GM23338 (cell line): ENCODE data around the gene PTPN20. TPM values are rescaled to one million over a fixed set of nuclear protein-coding genes. Genes with fewer than 3 reads are reported as not detected.

Experiments
- ATAC-seq: fragments of 200-7000 bp; cut with Tn5 transposase; 3 replicates; pipeline ENCODE4 v1.9.1; 2020
- DNase-seq: peaks from one replicate; pipeline ENCODE4 v3.0.0-alpha.2; 2015; ENCODE audit warnings: low spot score
- H2AFZ ChIP-seq: fragments of 200-600 bp; sonication (generic); 2 replicates; pipeline ENCODE4 v1.8.0; 2016; ENCODE audit warnings: antibody characterized with exemption, mild to moderate bottlenecking, moderate library complexity
- H3F3A ChIP-seq: fragments of 200-600 bp; sonication (generic); replicated peaks from 2 replicates; pipeline ENCODE4 v1.8.0; 2017; ENCODE audit warnings: antibody characterized with exemption, mixed run types, low read depth
- H3K27ac ChIP-seq: fragments of 200-600 bp; sonication (generic); 2 replicates; pipeline ENCODE4 v1.6.1; 2016; ENCODE audit warnings: low read depth
- H3K27me3 ChIP-seq: fragments of 200-600 bp; sonication (generic); 2 replicates; pipeline ENCODE4 v1.8.0; 2016; ENCODE audit warnings: mild to moderate bottlenecking, mixed run types, moderate library complexity; ENCODE audit not compliant: insufficient read depth
- H3K36me3 ChIP-seq: fragments of 200-600 bp; sonication (generic); 2 replicates; pipeline ENCODE4 v1.8.0; 2016; ENCODE audit warnings: mild to moderate bottlenecking; ENCODE audit not compliant: insufficient read depth
- H3K4me1 ChIP-seq: fragments of 200-600 bp; sonication (generic); 2 replicates; pipeline ENCODE4 v1.8.0; 2016; ENCODE audit warnings: mild to moderate bottlenecking, moderate library complexity; ENCODE audit not compliant: insufficient read depth
- H3K4me2 ChIP-seq: fragments of 200-600 bp; sonication (generic); 2 replicates; pipeline ENCODE4 v1.7.1; 2017; ENCODE audit warnings: mixed run types
- H3K4me3 ChIP-seq: fragments of 200-600 bp; sonication (generic); 2 replicates; pipeline ENCODE4 v1.6.1; 2016; ENCODE audit warnings: mixed run types
- H3K79me2 ChIP-seq: fragments of 200-600 bp; sonication (generic); replicated peaks from 2 replicates; pipeline ENCODE4 v1.8.0; 2017; ENCODE audit warnings: mild to moderate bottlenecking; ENCODE audit not compliant: insufficient read depth
- H3K9me2 ChIP-seq: fragments of 200-600 bp; sonication (generic); 2 replicates; pipeline ENCODE4 v1.8.0; 2017; ENCODE audit not compliant: insufficient read depth
- H4K20me1 ChIP-seq: fragments of 200-600 bp; sonication (generic); replicated peaks from 2 replicates; pipeline ENCODE4 v1.8.0; 2017; ENCODE audit warnings: mild to moderate bottlenecking; ENCODE audit not compliant: insufficient read depth
- H3K27ac Mint-ChIP-seq: 2 replicates; pipeline ENCODE4 v1.8.0; 2020; ENCODE audit warnings: inconsistent platforms, mild to moderate bottlenecking, moderate library complexity, mixed read lengths
- H3K27me3 Mint-ChIP-seq: 3 replicates; pipeline ENCODE4 v1.8.0; 2022; ENCODE audit warnings: low read depth, mild to moderate bottlenecking, moderate library complexity, mixed read lengths, inconsistent platforms; ENCODE audit not compliant: insufficient read depth, poor library complexity
- H3K36me3 Mint-ChIP-seq: 3 replicates; pipeline ENCODE4 v1.8.0; 2021; ENCODE audit warnings: low read depth, mild to moderate bottlenecking, inconsistent platforms, moderate library complexity, mixed read lengths
- H3K4me1 Mint-ChIP-seq: 3 replicates; pipeline ENCODE4 v1.8.0; 2020; ENCODE audit warnings: mild to moderate bottlenecking, inconsistent platforms, mixed read lengths
- H3K4me3 Mint-ChIP-seq: 3 replicates; pipeline ENCODE4 v1.8.0; 2021; ENCODE audit warnings: moderate library complexity, mild to moderate bottlenecking, inconsistent platforms, mixed read lengths
- H3K9me3 Mint-ChIP-seq: 3 replicates; pipeline ENCODE4 v1.8.0; 2020; ENCODE audit warnings: moderate library complexity, mild to moderate bottlenecking, inconsistent platforms, mixed read lengths
- CREB1 ChIP-seq: fragments of 250-450 bp; sonication (Bioruptor Pico); IDR thresholded peaks from 2 replicates; pipeline ENCODE4 v1.5.0; 2020; ENCODE audit warnings: low read depth, mild to moderate bottlenecking, moderate library complexity
- CTCF ChIP-seq, 2 experiments: fragments of 200-600 bp in 1 of 2; sonication (generic) in 1 of 2; conservative IDR thresholded peaks; 2 replicates each; pipeline versions ENCODE4 v1.5.1 to v1.6.1; 2016 to 2017; ENCODE audit warnings: antibody characterized with exemption in 2 of 2, low read depth in 2 of 2, mild to moderate bottlenecking in 2 of 2, moderate library complexity in 1 of 2
- EZH2 ChIP-seq: fragments of 200-600 bp; sonication (generic); IDR thresholded peaks from one replicate; pipeline ENCODE4 v1.8.0; 2017; ENCODE audit warnings: antibody characterized with exemption, mild to moderate bottlenecking, low read depth; ENCODE audit not compliant: unreplicated experiment
- JUNB ChIP-seq: IDR thresholded peaks from one replicate; pipeline ENCODE4 v1.6.1; 2016; ENCODE audit warnings: antibody characterized with exemption; ENCODE audit not compliant: unreplicated experiment
- NANOG ChIP-seq: IDR thresholded peaks from 2 replicates; pipeline ENCODE4 v1.6.1; 2016; ENCODE audit warnings: antibody characterized with exemption, borderline replicate concordance
- POLR2AphosphoS5 ChIP-seq: IDR thresholded peaks from 2 replicates; pipeline ENCODE4 v1.6.1; 2016; ENCODE audit warnings: antibody characterized with exemption, low read depth
- REST ChIP-seq: IDR thresholded peaks from one replicate; pipeline ENCODE4 v1.6.1; 2018; ENCODE audit warnings: antibody characterized with exemption; ENCODE audit not compliant: unreplicated experiment
- ZNF114 ChIP-seq: fragments of 250-450 bp; sonication (Bioruptor Pico); IDR thresholded peaks from 2 replicates; pipeline ENCODE4 v1.5.0; 2020; ENCODE audit warnings: mild to moderate bottlenecking, moderate library complexity
- ZNF331 ChIP-seq: fragments of 250-450 bp; sonication (Bioruptor Pico); IDR thresholded peaks from 2 replicates; pipeline ENCODE4 v1.5.0; 2020; ENCODE audit warnings: low read depth, mild to moderate bottlenecking, moderate library complexity
- polyA plus RNA-seq: library from polyadenylated mRNA; unstranded; fragments of >200 nt; fragmentation: Nextera tagmentation; extraction: Ambion mirVana; gene quantifications from 2 replicates; pipeline ENCODE4 v1.2.1, GENCODE V29; 2016
- total RNA-seq: library from RNA; depleted of rRNA; stranded (reverse); fragments of >200 nt; shearing (Covaris generic); gene quantifications from 2 replicates; pipeline ENCODE4 v1.2.3, GENCODE V29; 2014

PTPN20 gene
- total and polyA plus RNA-seq, 2 experiments from 2014 or later: 0.13 TPM; not detected in 1

DNA sequence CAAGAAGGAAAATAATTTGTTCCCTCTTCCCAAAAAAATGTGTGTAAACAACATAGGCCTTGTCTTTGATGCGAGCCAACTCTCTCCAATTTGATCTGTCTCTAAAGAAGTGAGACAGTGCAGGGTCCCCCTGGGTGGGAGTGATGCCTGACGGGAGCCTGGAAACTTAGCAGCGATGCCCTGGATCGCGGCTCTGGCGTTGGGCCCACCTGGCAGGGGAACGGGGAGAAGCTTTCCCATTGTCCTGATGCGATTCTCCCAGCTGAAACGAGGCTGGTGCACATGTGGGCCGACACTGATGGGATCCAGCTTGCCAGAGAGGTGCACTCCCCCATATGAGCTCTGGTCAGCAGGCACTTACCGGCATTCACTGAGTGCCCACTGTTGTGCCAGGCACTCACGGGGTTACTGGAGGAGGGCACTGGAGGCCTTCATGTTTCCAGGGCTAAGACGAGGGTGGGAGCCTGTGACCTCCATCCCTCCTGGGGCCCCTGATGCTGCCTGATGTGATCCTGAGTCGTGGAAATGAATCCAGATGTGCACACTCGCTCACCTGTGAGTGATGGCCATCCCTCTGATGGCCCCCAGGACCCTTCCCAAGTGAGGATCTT lies 132.8 kb downstream of the PTPN20 start:
- peaks cover 12% of the 10 kb centered on the region for H3K27me3 Mint-ChIP-seq
- Histone ChIP-seq H3K4me3 (no peak overlapping the region), H3K36me3 (no peaks in the 10 kb centered on the region), H3K27me3 (no peaks in the 10 kb centered on the region), H3K9me2 (no peaks in the 10 kb centered on the region), H3K4me2 (no peak overlapping the region), H3K27ac (no peak overlapping the region), H3K79me2 (no peaks in the 10 kb centered on the region), H4K20me1 (no peaks in the 10 kb centered on the region), H3F3A (no peaks in the 10 kb centered on the region), H3K4me1 (no peaks in the 10 kb centered on the region), H2AFZ (no peak overlapping the region; the same call in 1 of the 2 replicates)
- no peak overlapping the region for H3K27ac Mint-ChIP-seq
- no peaks in the 10 kb centered on the region for H3K36me3 Mint-ChIP-seq
- H3K4me3 Mint-ChIP-seq: no peak overlapping the region
- DNase-seq: no peak
- H3K4me1 Mint-ChIP-seq: peaks cover 8% of the 10 kb centered on the region
- no peaks in the 10 kb centered on the region for H3K9me3 Mint-ChIP-seq
- ATAC-seq: no peak
- TF ChIP-seq ZNF331 (CRISPR knock-in tag) (no peak), CREB1 (CRISPR knock-in tag) (no peak), NANOG (no peak)

- H3K9me2 ChIP-seq: no peaks in the 10 kb centered on the region
- H3K4me1 ChIP-seq: no peaks in the 10 kb centered on the region
- no peak overlapping the region for H3K4me3 ChIP-seq
- Mint-ChIP-seq H3K36me3 (no peaks in the 10 kb centered on the region), H3K9me3 (no peaks in the 10 kb centered on the region), H3K4me1 (peaks cover 8% of the 10 kb centered on the region), H3K27me3 (peaks cover 12% of the 10 kb centered on the region), H3K27ac (no peak overlapping the region), H3K4me3 (no peak overlapping the region)
- no peaks in the 10 kb centered on the region for H3K27me3 ChIP-seq
- no peak for ATAC-seq
- no peaks in the 10 kb centered on the region for H4K20me1 ChIP-seq
- no peak overlapping the region for H3K27ac ChIP-seq
- no peak for DNase-seq
- no peaks in the 10 kb centered on the region for H3F3A ChIP-seq
- no peaks in the 10 kb centered on the region for H3K36me3 ChIP-seq
- no peak for TF ChIP-seq POLR2AphosphoS5
- TF ChIP-seq NANOG: no peak
- no peak for TF ChIP-seq EZH2
- no peak for TF ChIP-seq REST
- no peak for TF ChIP-seq JUNB
- no peak for TF ChIP-seq ZNF331 (CRISPR knock-in tag)
- TF ChIP-seq CTCF (conservative IDR thresholded peaks at IDR 0.05; ENCODE audit: low read depth in 2 of 2): no peak
- no peak for TF ChIP-seq CREB1 (CRISPR knock-in tag)
- TF ChIP-seq ZNF114 (CRISPR knock-in tag): no peak
- H3K79me2 ChIP-seq: no peaks in the 10 kb centered on the region
- no peak overlapping the region for H3K4me2 ChIP-seq
- H2AFZ ChIP-seq: no peak overlapping the region
These were observed 133.5 kb downstream of the PTPN20 start for GRCh38 chr10:47044741-47045140.
